HG03354 (cell line): Measurements from ENCODE around the gene GUSB.
A peak's percentile ranks its signal among the peaks of the same experiment; 100 is the strongest.

ENCODE experiments used
- ATAC-seq: cut with Tn5 transposase; IDR thresholded peaks from one replicate; pipeline ENCODE4 v1.9.1; 2021; ENCODE audit warnings: mild to moderate bottlenecking; ENCODE audit not compliant: unreplicated experiment, poor library complexity, severe bottlenecking

The GUSB gene

DNA sequence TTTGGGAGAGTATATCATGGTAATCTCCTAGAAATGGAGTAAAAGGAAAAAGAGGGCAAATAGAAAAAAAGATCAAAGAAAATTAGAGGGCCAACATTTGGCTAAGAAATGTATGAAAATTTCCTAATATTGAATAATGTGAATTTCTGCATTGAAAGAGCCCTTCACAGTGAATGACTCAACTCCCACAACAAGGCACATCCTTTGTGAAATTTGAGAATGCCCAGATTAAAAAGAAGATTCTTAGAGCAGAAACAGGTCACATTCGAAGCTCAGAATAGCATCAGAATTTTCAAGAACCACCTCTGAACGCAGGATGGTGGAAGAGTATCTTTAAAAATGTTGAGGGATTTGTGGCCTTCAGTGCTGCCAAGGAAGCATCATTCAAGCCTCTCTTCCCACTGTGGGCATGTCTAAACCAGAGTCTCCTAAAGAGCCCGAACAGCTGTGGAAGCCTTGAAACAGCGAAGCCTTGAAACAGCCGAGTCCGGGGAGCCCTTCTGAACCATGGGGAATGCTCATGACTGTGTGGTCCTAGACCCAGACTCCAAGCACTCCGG is 43.6 kb downstream of the GUSB start:
- no peak for ATAC-seq

DNA sequence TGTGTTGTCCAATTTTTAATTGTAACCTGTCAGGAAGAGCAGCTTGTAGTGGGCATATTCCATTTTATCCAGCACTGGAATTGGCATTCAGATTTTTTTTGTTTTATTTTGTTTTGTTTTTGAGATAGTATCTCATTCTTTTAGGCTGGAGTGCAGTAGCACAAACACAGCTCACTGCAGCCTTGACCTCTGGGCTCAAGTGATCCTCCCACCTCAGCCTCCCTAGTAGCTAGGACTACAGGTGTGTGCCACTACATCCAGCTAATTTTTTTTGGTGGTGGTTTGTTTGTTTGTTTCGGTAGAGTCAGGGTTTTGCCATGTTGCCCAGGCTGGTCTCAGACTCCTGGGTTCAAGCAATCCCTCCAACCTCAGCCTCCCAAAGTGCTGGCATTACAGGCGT is 44.7 kb downstream of the GUSB start:
- ATAC-seq: no peak

DNA sequence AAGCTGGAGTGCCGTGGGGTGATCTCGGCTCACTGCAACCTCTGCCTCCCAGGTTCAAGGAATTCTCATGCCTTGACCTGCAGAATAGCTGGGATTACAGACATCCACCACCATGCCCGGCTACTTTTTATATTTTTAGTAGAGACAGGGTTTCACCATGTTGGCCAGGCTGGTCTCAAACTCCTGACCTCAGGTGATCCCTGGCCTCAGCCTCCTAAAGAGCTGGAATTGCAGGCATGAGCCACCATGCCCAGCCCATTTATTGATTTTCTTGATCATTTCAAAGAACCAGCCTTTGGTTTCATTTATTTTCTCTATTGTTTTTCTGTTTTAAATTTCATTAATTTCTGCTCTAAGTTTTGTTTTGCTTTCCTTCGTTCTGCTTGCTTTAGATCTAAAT is 50.3 kb downstream of the GUSB start:
- ATAC-seq: no peak

DNA sequence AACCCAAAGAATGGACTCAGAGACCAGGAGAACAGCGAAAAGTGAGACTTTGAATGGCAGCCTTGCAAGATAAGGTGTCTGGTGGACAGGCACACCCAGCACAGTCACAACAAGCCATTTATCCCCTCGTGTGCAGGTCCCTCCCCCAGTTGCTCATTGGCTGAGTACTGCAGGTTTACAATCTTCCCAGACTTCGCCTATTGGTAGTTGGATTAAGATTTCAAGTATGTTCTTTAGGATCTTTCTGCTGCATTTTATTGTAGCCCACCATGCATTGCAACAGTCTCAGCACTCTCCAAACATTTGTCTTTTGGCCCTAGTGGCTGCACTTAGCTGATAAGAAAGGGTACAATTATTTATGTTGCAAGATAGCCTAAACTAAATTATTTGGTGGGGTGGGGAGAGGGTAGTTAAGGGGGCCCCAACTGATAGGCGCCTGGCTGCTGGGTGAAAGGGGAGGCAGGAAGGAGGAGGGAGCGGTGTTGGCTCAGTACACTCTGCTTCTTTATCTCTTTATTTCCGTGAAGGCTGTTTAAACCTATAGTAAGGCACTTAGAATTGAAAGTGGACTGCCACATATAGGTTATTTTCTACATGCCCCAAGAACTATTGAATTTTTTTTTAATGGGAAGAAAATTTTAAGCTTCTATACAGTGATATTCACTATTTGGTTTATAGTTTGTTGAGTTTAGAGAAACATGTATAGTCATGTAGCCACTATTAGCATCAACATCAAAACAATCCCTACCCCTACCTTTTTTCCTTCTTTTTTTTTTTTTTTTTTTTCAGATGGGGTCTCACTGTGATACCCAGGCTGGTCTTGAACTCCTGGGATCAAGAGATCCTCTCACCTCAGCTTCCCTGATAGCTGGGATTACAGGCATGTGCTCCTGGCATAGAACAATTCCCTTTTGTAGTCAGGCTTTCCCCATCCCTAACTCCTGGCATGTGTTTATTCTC is 54.2 kb downstream of the GUSB start:
- ATAC-seq: no peak

DNA sequence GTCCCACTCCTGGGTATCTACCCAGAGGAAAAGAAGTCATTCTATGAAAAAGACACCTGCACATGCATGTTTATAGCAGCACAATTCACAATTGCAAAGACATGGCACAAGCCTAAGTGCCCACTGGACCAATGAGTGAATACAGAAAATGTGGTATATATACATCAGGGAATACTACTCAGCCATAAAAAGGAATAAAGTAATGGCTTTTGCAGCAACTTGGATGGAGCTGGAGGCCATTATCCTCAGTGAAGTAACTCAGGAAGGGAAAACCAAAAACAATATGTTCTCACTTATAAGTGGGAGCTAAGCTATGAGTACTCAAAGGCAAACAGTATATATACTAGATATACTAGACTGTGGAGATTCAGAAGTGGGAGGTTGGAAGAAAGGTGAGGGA is 55.4 kb downstream of the GUSB start:
- ATAC-seq: no peak

DNA sequence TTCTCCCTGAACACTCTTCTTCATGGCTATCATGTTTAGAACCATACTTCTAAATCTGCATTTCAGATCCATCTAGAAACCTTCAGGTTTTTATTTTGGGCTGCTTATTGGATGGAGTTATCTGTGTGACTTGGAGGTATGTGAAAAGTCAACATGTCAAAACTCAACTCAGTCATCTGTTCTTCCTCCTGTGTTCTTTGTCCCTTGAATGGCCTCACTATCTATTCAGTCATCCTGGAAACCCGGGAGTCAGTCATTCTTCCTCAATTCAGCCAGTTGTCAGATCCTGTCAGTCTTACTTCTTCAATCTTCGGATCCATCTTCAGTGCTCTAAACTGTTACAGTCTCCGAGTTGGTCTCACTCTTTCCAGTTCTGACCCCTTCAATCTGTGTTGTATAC is 57.0 kb downstream of the GUSB start:
- no peak for ATAC-seq

DNA sequence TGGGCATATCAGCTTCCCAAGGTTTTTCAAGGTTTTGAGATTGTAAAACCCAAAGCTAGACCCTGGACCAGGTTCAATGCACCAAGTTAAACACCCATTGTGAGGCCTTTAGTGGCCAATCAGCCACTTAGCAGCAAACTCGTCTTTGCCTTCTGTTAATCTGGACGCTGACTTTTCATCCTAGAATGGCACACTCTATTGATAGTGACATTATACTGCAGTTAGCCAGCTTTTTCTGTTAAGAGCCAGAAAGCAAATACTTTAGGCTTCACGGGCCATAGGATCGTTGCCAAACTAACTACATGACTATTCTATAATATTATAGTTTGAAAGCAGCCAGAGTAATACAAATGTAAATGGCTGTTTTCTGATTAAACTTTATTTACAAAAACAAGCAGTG is 57.8 kb downstream of the GUSB start:
- no peak for ATAC-seq

DNA sequence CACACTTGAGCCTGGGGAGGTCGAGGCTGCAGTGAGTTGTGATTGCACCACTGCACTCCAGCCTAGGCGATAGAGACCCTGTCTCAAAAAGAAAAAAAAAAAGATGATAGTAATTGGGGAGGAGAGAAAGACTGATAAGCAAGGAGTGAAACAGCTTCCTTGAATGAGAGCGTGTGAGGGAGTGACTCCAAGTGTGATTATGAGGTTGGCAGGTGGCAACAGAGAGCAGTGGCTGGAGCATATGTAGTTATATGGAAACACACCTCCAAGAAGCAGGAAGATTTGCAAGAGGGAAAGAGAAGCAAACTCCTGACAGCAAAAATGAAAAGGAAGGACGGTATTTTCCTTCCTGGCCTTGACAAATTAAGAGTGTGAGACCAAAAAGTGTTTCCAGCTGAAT is 58.7 kb downstream of the GUSB start:
- ATAC-seq: no peak

DNA sequence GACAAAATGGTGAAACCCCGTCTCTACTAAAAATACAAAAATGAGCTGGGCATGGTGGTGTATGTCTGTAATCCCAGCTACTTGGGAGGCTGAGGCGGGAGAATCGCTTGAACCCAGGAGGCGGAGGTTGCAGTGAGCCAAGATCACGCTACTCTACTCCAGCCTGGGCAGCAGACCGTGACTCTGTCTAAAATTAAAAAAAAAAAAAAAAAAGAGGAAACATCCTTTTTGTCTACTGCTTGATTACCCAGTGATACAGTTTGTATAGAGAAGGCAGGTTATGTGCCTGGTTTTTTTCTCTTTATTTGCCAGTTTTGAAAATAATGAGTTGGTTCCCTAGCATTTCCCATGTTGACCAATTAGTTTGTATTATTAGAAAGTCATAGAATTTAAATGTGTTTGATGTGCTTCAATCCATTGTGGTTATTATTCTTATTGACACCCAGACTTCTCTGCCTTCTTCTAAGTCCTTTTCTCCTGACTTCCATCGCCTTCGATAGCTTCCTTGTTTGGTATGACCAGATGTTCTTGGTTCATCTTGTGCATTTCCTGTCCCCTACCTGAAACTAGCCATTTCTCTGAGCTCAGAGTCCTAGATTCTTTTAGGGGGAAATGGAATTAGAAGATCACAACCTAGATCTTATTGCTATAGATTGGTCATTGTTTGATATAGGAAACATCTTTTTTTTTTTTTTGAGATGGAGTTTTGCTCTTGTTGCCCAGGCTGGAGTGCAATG is 65.9 kb downstream of the GUSB start:
- peak; percentile 44 for ATAC-seq

DNA sequence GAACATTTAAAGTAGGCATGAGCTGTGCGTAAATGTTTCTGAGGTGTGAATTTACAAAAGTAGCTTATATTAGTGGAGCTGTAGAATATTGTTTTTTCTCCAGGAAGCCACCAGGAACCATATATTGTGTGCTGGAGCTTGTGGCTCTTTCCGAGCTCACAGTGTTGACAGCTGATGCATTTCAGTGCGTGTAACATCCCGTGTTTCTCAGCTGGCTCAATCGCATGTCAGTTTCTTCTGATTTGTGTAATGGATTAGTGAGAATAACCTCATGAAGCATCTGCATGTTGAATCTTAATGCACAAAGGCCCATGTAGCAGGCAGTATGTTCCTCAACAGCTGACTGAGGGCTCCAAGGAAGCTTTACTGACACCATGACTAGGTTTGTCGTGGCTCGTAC is 69.8 kb downstream of the GUSB start:
- ATAC-seq: no peak
